Measurements from ENCODE around the gene USP5.

The USP5 gene

DNA sequence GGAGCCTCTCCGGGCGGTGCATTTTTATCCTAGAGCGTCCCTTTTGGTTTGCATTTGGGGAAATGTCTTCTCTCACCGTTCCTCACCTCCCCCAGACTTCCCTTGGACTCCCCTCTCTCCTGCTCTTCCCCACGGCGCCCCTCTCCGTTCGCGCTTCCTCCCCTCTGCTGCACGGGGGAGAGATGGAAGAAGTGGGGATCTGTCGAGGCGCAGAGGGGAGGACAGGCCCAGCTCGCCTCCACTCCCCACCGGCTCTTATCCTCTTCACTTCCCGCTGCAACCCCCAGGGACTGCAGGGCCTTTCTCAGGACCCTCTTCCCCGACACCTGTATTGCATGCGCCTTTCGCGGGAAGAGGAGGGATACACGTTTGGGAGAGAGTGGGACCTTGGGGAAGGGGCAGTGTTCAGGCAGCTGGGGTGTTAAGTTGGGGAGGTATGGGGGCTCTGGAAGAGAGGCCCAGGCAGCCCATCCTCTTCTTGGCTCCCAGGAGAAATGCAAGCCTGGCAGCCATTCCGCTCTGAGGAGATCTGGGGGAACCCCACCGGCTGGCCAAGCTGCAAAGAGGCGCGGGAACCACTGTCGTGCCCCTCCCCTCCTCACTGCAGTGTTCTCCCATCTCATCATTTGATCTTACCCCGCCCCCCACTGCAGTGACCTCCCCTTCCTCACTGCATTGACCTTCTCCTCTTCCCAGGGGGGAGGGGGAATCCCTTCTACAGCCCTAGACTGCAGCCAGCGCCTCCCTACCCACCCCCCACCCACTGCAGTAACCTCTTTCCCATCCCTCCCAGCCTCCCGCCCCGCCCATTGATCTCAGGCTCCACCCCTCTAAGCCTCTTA is 63.2 kb downstream of the USP5 start:
- DNase-seq (ENCODE audit: low spot score) = no peak

DNA sequence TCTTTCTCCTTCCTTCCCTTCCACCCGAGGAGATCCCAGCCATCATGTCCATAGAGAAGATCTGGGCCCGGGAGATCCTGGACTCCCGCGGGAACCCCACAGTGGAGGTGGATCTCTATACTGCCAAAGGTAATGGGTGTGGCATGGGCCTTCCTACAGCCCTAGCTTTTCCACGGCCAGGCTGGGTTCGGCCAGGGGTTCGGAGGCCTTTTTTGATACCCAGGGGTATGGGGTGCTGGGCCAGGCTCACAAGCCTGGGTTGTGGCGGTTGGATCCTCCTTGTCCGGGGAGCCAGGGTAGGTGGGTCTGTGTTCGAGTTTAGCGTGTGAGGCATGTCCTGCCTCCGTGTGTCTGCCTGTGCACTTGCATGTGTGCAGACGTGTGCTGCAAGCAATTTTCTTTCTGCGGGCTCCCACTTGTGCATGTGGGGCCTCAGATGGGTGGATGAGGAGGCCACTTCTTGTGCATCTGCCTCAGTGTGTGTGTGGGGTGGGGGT is 63.9 kb downstream of the USP5 start:
- no peak for DNase-seq (ENCODE audit: low spot score)
